GM20000 (cell line): ENCODE data around the gene DENND2D.

Source experiments
- DNase-seq: peaks from one replicate; pipeline ENCODE4 v3.0.0; 2012; ENCODE audit warnings: low spot score
- CTCF ChIP-seq: IDR thresholded peaks from 2 replicates; pipeline ENCODE4 v1.5.1; 2012; ENCODE audit warnings: mild to moderate bottlenecking, control low read depth; ENCODE audit errors: extremely low read depth, missing control alignments

DENND2D gene

GRCh38 chr1:111236806-111237205, 36.4 kb upstream of the DENND2D start:
- no peak for TF ChIP-seq CTCF
- no peak for DNase-seq

GRCh38 chr1:111236379-111236778, 35.9 kb upstream of the DENND2D start:
- DNase-seq: no peak
- no peak for TF ChIP-seq CTCF

- no peak for TF ChIP-seq CTCF
- DNase-seq: no peak
Observed at GRCh38 chr1:111234866-111235265, 34.4 kb upstream of the DENND2D start.

- no peak for TF ChIP-seq CTCF
- DNase-seq: no peak
Observed at GRCh38 chr1:111234258-111234657, 33.8 kb upstream of the DENND2D start.

GRCh38 chr1:111232134-111232533, 31.7 kb upstream of the DENND2D start:
- DNase-seq: no peak
- TF ChIP-seq CTCF: no peak

GRCh38 chr1:111228748-111229126, 28.3 kb upstream of the DENND2D start:
- TF ChIP-seq CTCF: no peak
- no peak for DNase-seq

GRCh38 chr1:111227851-111228747, 27.7 kb upstream of the DENND2D start:
- no peak for TF ChIP-seq CTCF
- no peak for DNase-seq
